ENCODE results near the gene RYK.

DNA sequence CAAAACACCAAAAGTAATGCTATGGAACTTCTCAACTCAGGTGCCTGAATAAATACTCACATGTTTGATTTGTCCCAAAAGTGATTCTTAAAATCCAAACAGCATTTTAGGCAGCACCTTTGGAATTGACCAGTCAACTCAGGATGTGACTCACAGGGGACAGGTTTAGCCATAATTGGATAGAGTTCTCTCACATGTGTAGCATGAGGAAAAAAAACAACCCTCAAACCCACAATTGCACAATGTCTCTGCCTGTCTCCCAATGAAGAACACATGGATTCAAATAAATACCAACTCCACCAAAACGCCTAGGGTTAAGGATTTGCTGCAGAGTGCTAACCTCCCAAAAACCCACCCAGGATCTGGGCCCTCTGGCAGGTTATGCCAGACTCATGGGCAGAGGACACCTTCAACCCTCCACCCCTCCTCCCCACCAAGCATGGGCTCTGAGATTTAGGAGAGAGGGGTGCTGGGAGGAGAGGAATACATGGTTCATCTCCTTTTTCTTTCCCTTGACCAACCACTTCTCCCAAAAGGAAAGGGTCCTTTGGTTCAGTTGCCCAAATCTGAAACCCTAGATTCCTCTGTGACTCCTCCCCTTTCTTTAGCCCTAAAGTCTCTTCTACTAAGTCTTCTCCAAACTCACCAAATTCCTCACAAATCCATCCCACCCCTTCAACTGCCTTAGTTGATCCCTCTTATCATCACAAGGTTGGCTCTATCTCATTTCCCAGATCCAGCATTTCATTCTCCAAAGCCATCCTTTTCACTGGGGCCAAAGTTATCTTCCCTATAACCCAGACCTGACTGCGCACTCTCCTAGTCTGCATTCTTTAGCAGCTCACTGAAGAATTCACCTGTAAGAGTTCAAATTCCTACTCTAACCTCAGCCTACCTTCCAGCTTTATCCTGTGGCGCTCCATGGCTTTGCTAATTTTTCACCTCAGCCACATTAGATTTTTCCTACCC is 7.7 kb downstream of the RYK start:
- TF ChIP-seq POLR2A (IDR thresholded peaks at IDR 0.05; ENCODE audit: extremely low read depth, insufficient read length) = no peak
- TF ChIP-seq, protein P1, sequence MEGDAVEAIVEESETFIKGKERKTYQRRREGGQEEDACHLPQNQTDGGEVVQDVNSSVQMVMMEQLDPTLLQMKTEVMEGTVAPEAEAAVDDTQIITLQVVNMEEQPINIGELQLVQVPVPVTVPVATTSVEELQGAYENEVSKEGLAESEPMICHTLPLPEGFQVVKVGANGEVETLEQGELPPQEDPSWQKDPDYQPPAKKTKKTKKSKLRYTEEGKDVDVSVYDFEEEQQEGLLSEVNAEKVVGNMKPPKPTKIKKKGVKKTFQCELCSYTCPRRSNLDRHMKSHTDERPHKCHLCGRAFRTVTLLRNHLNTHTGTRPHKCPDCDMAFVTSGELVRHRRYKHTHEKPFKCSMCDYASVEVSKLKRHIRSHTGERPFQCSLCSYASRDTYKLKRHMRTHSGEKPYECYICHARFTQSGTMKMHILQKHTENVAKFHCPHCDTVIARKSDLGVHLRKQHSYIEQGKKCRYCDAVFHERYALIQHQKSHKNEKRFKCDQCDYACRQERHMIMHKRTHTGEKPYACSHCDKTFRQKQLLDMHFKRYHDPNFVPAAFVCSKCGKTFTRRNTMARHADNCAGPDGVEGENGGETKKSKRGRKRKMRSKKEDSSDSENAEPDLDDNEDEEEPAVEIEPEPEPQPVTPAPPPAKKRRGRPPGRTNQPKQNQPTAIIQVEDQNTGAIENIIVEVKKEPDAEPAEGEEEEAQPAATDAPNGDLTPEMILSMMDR (IDR thresholded peaks at IDR 0.05; ENCODE audit: low read depth, low read length) = no peak

All from NB4 (cell line).